CD14-positive monocyte (primary cell): ENCODE measurements around the gene NENF. TPM values are rescaled to one million over a fixed set of nuclear protein-coding genes. Genes with fewer than 3 reads are reported as not detected.
A peak's percentile ranks its signal among the peaks of the same experiment; 100 is the strongest.

Experiments used
- DNase-seq, 3 donors: peaks; one replicate each; pipeline ENCODE4 v3.0.0-alpha.2; 2011 to 2022
- H2AFZ ChIP-seq: 2 replicates; pipeline ENCODE4 v1.6.0; 2012; ENCODE audit warnings: mild to moderate bottlenecking, low read depth, low read length, inconsistent platforms; ENCODE audit not compliant: insufficient read depth, poor library complexity, severe bottlenecking
- H3K27ac ChIP-seq, 2 donors: 1 replicate in 1 of 2; 2 replicates in 1 of 2; pipeline ENCODE4 v1.5.1; 2012 to 2013; ENCODE audit warnings: low read length in 2 of 2, control low read depth in 1 of 2, inconsistent platforms in 1 of 2, low read depth in 1 of 2, mild to moderate bottlenecking in 1 of 2
- H3K27me3 ChIP-seq, 2 donors: one replicate each; pipeline versions ENCODE4 v1.6.0 to v1.6.1; 2011 to 2013; ENCODE audit warnings: low read length in 2 of 2; ENCODE audit not compliant: control insufficient read depth in 2 of 2, insufficient read depth in 2 of 2
- H3K36me3 ChIP-seq, 2 donors: replicated peaks in 1 of 2; 1 replicate in 1 of 2; 2 replicates in 1 of 2; pipeline versions ENCODE4 v1.5.1 to v1.6.1; 2012 to 2013; ENCODE audit warnings: low read length in 2 of 2, control low read depth in 1 of 2, inconsistent platforms in 1 of 2, mild to moderate bottlenecking in 1 of 2; ENCODE audit not compliant: insufficient read depth in 2 of 2, control insufficient read depth in 1 of 2
- H3K4me1 ChIP-seq, 2 donors: 1 replicate in 1 of 2; 2 replicates in 1 of 2; pipeline versions ENCODE4 v1.5.1 to v1.6.1; 2012 to 2013; ENCODE audit warnings: low read length in 2 of 2, control low read depth in 1 of 2, inconsistent platforms in 1 of 2, mild to moderate bottlenecking in 1 of 2, moderate library complexity in 1 of 2; ENCODE audit not compliant: insufficient read depth in 2 of 2, control insufficient read depth in 1 of 2
- H3K4me2 ChIP-seq: replicated peaks from 2 replicates; pipeline ENCODE3; 2012; ENCODE audit warnings: low read length, moderate library complexity, mild to moderate bottlenecking; ENCODE audit not compliant: poor library complexity, severe bottlenecking; ENCODE audit errors: extremely low read depth
- H3K4me3 ChIP-seq, 3 experiments: fragments of 200-600 bp in 1 of 3; sonication (generic) in 1 of 3; replicated peaks in 1 of 3; 1 replicate in 2 of 3; 2 replicates in 1 of 3; pipeline ENCODE4 v1.5.1; 2011 to 2013; ENCODE audit warnings: low read length in 3 of 3, mild to moderate bottlenecking in 3 of 3, control low read depth in 2 of 3, low read depth in 2 of 3, inconsistent platforms in 1 of 3, moderate library complexity in 1 of 3
- H3K79me2 ChIP-seq: 2 replicates; pipeline ENCODE4 v1.6.0; 2012; ENCODE audit warnings: mild to moderate bottlenecking, control low read depth, inconsistent platforms, low read length, moderate library complexity; ENCODE audit not compliant: insufficient read depth
- H3K9ac ChIP-seq: 2 replicates; pipeline ENCODE4 v1.6.0; 2017; ENCODE audit warnings: low read length, mild to moderate bottlenecking; ENCODE audit not compliant: insufficient read depth, poor library complexity, severe bottlenecking
- H3K9me3 ChIP-seq, 2 donors: replicated peaks in 1 of 2; 1 replicate in 1 of 2; 2 replicates in 1 of 2; pipeline versions ENCODE4 v1.5.1 to v1.6.1; 2012 to 2013; ENCODE audit warnings: low read length in 2 of 2, control low read depth in 1 of 2; ENCODE audit not compliant: control insufficient read depth in 1 of 2, insufficient read depth in 1 of 2
- H4K20me1 ChIP-seq: 2 replicates; pipeline ENCODE4 v1.6.0; 2012; ENCODE audit warnings: mild to moderate bottlenecking, low read length, control low read depth, moderate library complexity; ENCODE audit not compliant: insufficient read depth
- H3K27ac Mint-ChIP-seq, 7 donors: one replicate each; pipeline ENCODE4 v1.8.0; 2020; ENCODE audit warnings: mild to moderate bottlenecking in 7 of 7, mixed read lengths in 7 of 7, moderate library complexity in 6 of 7, inconsistent platforms in 2 of 7
- H3K27me3 Mint-ChIP-seq, 3 donors: one replicate each; pipeline ENCODE4 v1.8.0; 2021 to 2022; ENCODE audit warnings: low read depth in 3 of 3, mild to moderate bottlenecking in 3 of 3, mixed read lengths in 3 of 3, moderate library complexity in 3 of 3, inconsistent platforms in 1 of 3
- H3K36me3 Mint-ChIP-seq, 2 donors: one replicate each; pipeline ENCODE4 v1.8.0; 2020; ENCODE audit warnings: mixed read lengths in 2 of 2, inconsistent platforms in 1 of 2, mild to moderate bottlenecking in 1 of 2
- H3K4me1 Mint-ChIP-seq: one replicate; pipeline ENCODE4 v1.8.0; 2020; ENCODE audit warnings: mild to moderate bottlenecking, mixed read lengths
- H3K4me3 Mint-ChIP-seq, 2 donors: one replicate each; pipeline ENCODE4 v1.8.0; 2020; ENCODE audit warnings: mild to moderate bottlenecking in 2 of 2, mixed read lengths in 2 of 2, moderate library complexity in 1 of 2
- H3K9me3 Mint-ChIP-seq, 7 donors: one replicate each; pipeline ENCODE4 v1.8.0; 2020 to 2022; ENCODE audit warnings: mixed read lengths in 7 of 7, mild to moderate bottlenecking in 6 of 7, moderate library complexity in 6 of 7, inconsistent platforms in 2 of 7
- CTCF ChIP-seq: fragments of 200-600 bp; IDR thresholded peaks from one replicate; pipeline ENCODE4 v1.8.0; 2022; ENCODE audit warnings: antibody characterized with exemption, mild to moderate bottlenecking
- WGBS: methylation state at CpG from one replicate; pipeline ENCODE4 v1.1.5; 2013; ENCODE audit warnings: missing lambda C conversion rate; ENCODE audit not compliant: insufficient coverage; 5-methylcytosine and 5-hydroxymethylcytosine counted together
- intact Hi-C, 2 donors: fragments of 100-400 bp; cut with micrococcal nuclease; formaldehyde crosslinking; loops; one replicate each; pipeline versions ENCODE4 v1.15.0 to v1.15.1; 2023
- polyA plus RNA-seq, 3 donors: library from polyadenylated mRNA; depleted of rRNA in 1 of 3; unstranded in 2 of 3; stranded (reverse) in 1 of 3; fragments of 300-500 nt in 2 of 3; fragments of >200 nt in 1 of 3; fragmentation: Illumina TruSeq in 2 of 3; gene quantifications; 1 replicate in 2 of 3; 2 replicates in 1 of 3; pipeline ENCODE4 v1.2.3, GENCODE V29; 2012 to 2021

The NENF gene
- polyA plus RNA-seq, 3 donors: 9.7 to 56.4 (median 42.3) TPM

GRCh38 chr1:212470059-212470458, 37.3 kb downstream of the NENF start:
- peak overlapping the region in 1 of 7 donors; percentile 66 for H3K27ac Mint-ChIP-seq
- Histone ChIP-seq H3K27me3 (no peaks in the 10 kb centered on the region), H3K79me2 (no peaks in the 10 kb centered on the region), H4K20me1 (no peaks in the 10 kb centered on the region), H3K27ac (no peak overlapping the region), H2AFZ (no peak overlapping the region), H3K36me3 (no peaks in the 10 kb centered on the region), H3K4me3 (no peak overlapping the region), H3K9me3 (no peaks in the 10 kb centered on the region), H3K4me1 (no peaks in the 10 kb centered on the region), H3K9ac (no peak overlapping the region), H3K4me2 (no peak overlapping the region)
- no peak overlapping the region for H3K4me3 Mint-ChIP-seq
- no peaks in the 10 kb centered on the region for H3K36me3 Mint-ChIP-seq
- no peak for DNase-seq
- intact Hi-C loops: no loop called here
- no peaks in the 10 kb centered on the region for H3K4me1 Mint-ChIP-seq
- no peaks in the 10 kb centered on the region for H3K9me3 Mint-ChIP-seq
- 92% methylated on average over 13 of the region's 15 CpGs for WGBS
- no peak for TF ChIP-seq CTCF
- H3K27me3 Mint-ChIP-seq: peaks cover 3 to 10% (median 5%) of the 10 kb centered on the region in 3 donors

- H3K4me1 ChIP-seq: no peaks in the 10 kb centered on the region
- H3K27ac ChIP-seq: no peak overlapping the region
- no peak overlapping the region for H3K4me2 ChIP-seq
- WGBS: 100% methylated on average over 1 of the region's 3 CpGs
- H2AFZ ChIP-seq: no peak overlapping the region
- Mint-ChIP-seq H3K4me1 (no peaks in the 10 kb centered on the region), H3K27me3 (peaks cover 3 to 10% (median 8%) of the 10 kb centered on the region in 3 donors), H3K4me3 (no peak overlapping the region), H3K27ac (no peak overlapping the region), H3K9me3 (no peaks in the 10 kb centered on the region), H3K36me3 (no peaks in the 10 kb centered on the region)
- TF ChIP-seq CTCF: no peak
- no peaks in the 10 kb centered on the region for H4K20me1 ChIP-seq
- H3K9me3 ChIP-seq: no peaks in the 10 kb centered on the region
- no peak overlapping the region for H3K9ac ChIP-seq
- no peak overlapping the region for H3K4me3 ChIP-seq
- H3K36me3 ChIP-seq: no peaks in the 10 kb centered on the region
- no peaks in the 10 kb centered on the region for H3K79me2 ChIP-seq
- no peaks in the 10 kb centered on the region for H3K27me3 ChIP-seq
- no peak for DNase-seq
- intact Hi-C loops: no loop called here
Observed at GRCh38 chr1:212471286-212471685, 38.6 kb downstream of the NENF start.
